NCI-H2196 (cell line): ENCODE results near the gene SLU7.
"Not testable (repeated sequence)": the region's sequence is repeated elsewhere in the genome, so short reads cannot be mapped to it uniquely, and the experiment has no call there.

Experiments
- DNase-seq: peaks from one replicate; lab custom pipeline; 2025; ENCODE audit not compliant: unreplicated experiment; lab: John Stamatoyannopoulos, UW

The SLU7 gene

GRCh38 chr5:160451281-160451680 is 32.4 kb upstream of the SLU7 start:
- no peak for DNase-seq

- no peak for DNase-seq
Measured at GRCh38 chr5:160450164-160450932, 31.5 kb upstream of the SLU7 start.

GRCh38 chr5:160449458-160449857 is 30.6 kb upstream of the SLU7 start:
- no peak for DNase-seq

GRCh38 chr5:160448886-160449285 is 30.0 kb upstream of the SLU7 start:
- DNase-seq = no peak

GRCh38 chr5:160445751-160446150 is 26.9 kb upstream of the SLU7 start:
- no peak for DNase-seq

GRCh38 chr5:160445132-160445531 is 26.3 kb upstream of the SLU7 start:
- DNase-seq = no peak

- DNase-seq = no peak
Measured at GRCh38 chr5:160444407-160444806, 25.5 kb upstream of the SLU7 start.

- no peak for DNase-seq
Measured at GRCh38 chr5:160442824-160443431, 24.0 kb upstream of the SLU7 start.

- no peak for DNase-seq
Measured at GRCh38 chr5:160441311-160441781, 22.5 kb upstream of the SLU7 start.

- DNase-seq = peak; percentile 73
Measured at GRCh38 chr5:160439205-160439600, 20.3 kb upstream of the SLU7 start.

- DNase-seq = peak; percentile 50
Measured at GRCh38 chr5:160438316-160439204, 19.7 kb upstream of the SLU7 start.

GRCh38 chr5:160437271-160437670 is 18.4 kb upstream of the SLU7 start:
- no peak for DNase-seq

GRCh38 chr5:160436661-160437060 is 17.8 kb upstream of the SLU7 start:
- DNase-seq = not testable (repeated sequence)

GRCh38 chr5:160436017-160436416 is 17.1 kb upstream of the SLU7 start:
- no peak for DNase-seq

GRCh38 chr5:160435532-160435931 is 16.7 kb upstream of the SLU7 start:
- no peak for DNase-seq

GRCh38 chr5:160434022-160434531 is 15.2 kb upstream of the SLU7 start:
- DNase-seq = no peak

- DNase-seq = no peak
Measured at GRCh38 chr5:160432787-160433186, 13.9 kb upstream of the SLU7 start.

- no peak for DNase-seq
Measured at GRCh38 chr5:160432196-160432595, 13.3 kb upstream of the SLU7 start.

- no peak for DNase-seq
Measured at GRCh38 chr5:160427607-160428006, 8.7 kb upstream of the SLU7 start.

GRCh38 chr5:160423099-160423498 is 4.2 kb upstream of the SLU7 start:
- DNase-seq = peak; percentile 13

GRCh38 chr5:160421625-160422258 is 2.9 kb upstream of the SLU7 start, which contains the start of gene PTTG1:
Gene PTTG1, plus strand, starts transcription at chr5:160421855. Its CDS starts 458 bp downstream, at chr5:160422313.
- DNase-seq = peak; percentile 97
